ENCODE measurements around the gene PDXDC1. TPM values are rescaled to one million over a fixed set of nuclear protein-coding genes. Genes with fewer than 3 reads are reported as not detected.
"Not testable (repeated sequence)": the region's sequence is repeated elsewhere in the genome, so short reads cannot be mapped to it uniquely, and the experiment has no call there.

The PDXDC1 gene
- total RNA-seq, 2 experiments from 2014 or later, result 64.0 to 75.0 TPM

- Mint-ChIP-seq H3K9me3 (no peaks in the 10 kb centered on the region), H3K27ac (peak overlapping the region; percentile 81), H3K36me3 (ENCODE audit: low read depth) (peaks cover 13% of the 10 kb centered on the region), H3K4me3 (peak overlapping the region; percentile 94), H3K27me3 (no peaks in the 10 kb centered on the region), H3K4me1 (ENCODE audit: low read depth) (peaks cover 24% of the 10 kb centered on the region)
- ChIA-PET CTCF (interaction anchor here (1.1 to 1.3 kb wide), 3 partner anchors 10 to 222 kb away, joined by 3 to 4 read pairs (median 3); partner anchors contain the start of genes NOMO1 and PDXDC1), POLR2A (interaction anchor here (0.6 to 1.2 kb wide), 3 partner anchors 9 to 39 kb away, joined by 3 to 8 read pairs (median 4); partner anchors contain the start of gene RRN3)
- H3K27me3 ChIP-seq (ENCODE audit: control insufficient read depth in 1 of 2, insufficient read depth in 2 of 2, low read length in 2 of 2), result no peaks in the 10 kb centered on the region
- DNase-seq, result peak in 11 of 14 experiments; percentile 20 to 88 (median 68)
- intact Hi-C loops (cut with DNase I, micrococcal nuclease), result loop anchor here in 1 of 2 experiments (10.0 kb wide), 3 partner anchors 81 to 421 kb away; partner anchors contain the start of genes BFAR, PARN and PDXDC1
- TF ChIP-seq, protein P1, sequence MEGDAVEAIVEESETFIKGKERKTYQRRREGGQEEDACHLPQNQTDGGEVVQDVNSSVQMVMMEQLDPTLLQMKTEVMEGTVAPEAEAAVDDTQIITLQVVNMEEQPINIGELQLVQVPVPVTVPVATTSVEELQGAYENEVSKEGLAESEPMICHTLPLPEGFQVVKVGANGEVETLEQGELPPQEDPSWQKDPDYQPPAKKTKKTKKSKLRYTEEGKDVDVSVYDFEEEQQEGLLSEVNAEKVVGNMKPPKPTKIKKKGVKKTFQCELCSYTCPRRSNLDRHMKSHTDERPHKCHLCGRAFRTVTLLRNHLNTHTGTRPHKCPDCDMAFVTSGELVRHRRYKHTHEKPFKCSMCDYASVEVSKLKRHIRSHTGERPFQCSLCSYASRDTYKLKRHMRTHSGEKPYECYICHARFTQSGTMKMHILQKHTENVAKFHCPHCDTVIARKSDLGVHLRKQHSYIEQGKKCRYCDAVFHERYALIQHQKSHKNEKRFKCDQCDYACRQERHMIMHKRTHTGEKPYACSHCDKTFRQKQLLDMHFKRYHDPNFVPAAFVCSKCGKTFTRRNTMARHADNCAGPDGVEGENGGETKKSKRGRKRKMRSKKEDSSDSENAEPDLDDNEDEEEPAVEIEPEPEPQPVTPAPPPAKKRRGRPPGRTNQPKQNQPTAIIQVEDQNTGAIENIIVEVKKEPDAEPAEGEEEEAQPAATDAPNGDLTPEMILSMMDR (IDR thresholded peaks at IDR 0.05), result peak; percentile 25
- H3K4me3 ChIP-seq (ENCODE audit: low read length), result peak overlapping the region; percentile 98
- H3K4me1 ChIP-seq (ENCODE audit: insufficient read depth, low read length), result peaks cover 22% of the 10 kb centered on the region
- peak; percentile 67 for ATAC-seq (ENCODE audit: poor library complexity)
- peak overlapping the region in 1 of 2 donors; percentile 38 for H3K27ac ChIP-seq (ENCODE audit: low read depth in 1 of 2, low read length in 2 of 2)
- no peaks in the 10 kb centered on the region for H3K9me3 ChIP-seq (ENCODE audit: control insufficient read depth in 1 of 2, insufficient read depth in 1 of 2, low read length in 2 of 2)
- H3K36me3 ChIP-seq (ENCODE audit: insufficient read depth, low read length), result peaks cover 8% of the 10 kb centered on the region
Measured at GRCh38 chr16:15055141-15056053, 80.6 kb downstream of the PDXDC1 start.

DNA sequence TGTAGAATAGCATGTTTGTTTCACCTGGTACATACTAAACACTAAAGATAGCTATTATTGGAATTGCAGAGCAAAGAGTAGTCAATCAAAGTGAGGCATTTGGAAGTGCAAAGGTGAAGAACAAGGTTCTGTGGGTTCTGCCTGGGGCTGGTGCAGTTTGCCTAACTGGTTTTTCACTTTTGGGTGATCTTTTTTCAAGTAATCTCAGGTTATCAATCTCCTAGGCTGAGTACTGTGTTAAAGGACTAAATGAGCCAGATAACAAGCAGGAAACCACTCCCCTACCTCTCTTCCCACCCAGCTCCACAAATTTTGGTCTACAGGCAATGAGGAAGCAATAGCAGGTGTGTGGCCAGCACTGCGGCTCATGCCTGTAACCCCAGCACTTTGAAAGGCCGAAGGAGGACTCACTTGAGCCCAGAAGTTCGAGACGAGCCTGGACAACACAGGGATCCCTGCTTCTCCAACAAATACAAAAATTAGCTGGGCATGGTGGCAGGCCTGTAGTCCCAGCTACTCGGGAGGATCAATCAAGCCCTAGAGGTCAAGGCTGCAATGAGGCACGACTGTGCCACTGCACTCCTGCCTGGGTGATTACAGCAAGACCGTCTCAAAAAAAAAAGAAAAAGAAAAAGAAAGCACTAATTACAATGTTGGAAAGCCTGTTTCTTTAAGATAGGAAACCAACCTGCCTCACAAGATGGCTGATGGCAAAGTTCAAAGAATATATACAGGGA, 83.0 kb downstream of the PDXDC1 start:
- Histone ChIP-seq H3K4me3 (ENCODE audit: low read length) (no peak overlapping the region), H3K4me1 (ENCODE audit: insufficient read depth, low read length) (peaks cover 22% of the 10 kb centered on the region), H3K36me3 (ENCODE audit: insufficient read depth, low read length) (peaks cover 29% of the 10 kb centered on the region), H3K27ac (ENCODE audit: low read depth in 1 of 2, low read length in 2 of 2) (no peak overlapping the region), H3K27me3 (ENCODE audit: control insufficient read depth in 1 of 2, insufficient read depth in 2 of 2, low read length in 2 of 2) (no peaks in the 10 kb centered on the region), H3K9me3 (ENCODE audit: control insufficient read depth in 1 of 2, insufficient read depth in 1 of 2, low read length in 2 of 2) (no peaks in the 10 kb centered on the region)
- TF ChIP-seq, protein P1 (IDR thresholded peaks at IDR 0.05), result no peak
- Mint-ChIP-seq H3K27ac (no peak overlapping the region), H3K4me3 (peak overlapping the region; percentile 85), H3K9me3 (no peaks in the 10 kb centered on the region), H3K36me3 (ENCODE audit: low read depth) (peaks cover 37% of the 10 kb centered on the region), H3K27me3 (no peaks in the 10 kb centered on the region), H3K4me1 (ENCODE audit: low read depth) (peaks cover 24% of the 10 kb centered on the region)
- DNase-seq (no peak), ATAC-seq (ENCODE audit: poor library complexity) (no peak)
- intact Hi-C loops (cut with DNase I, micrococcal nuclease), result loop anchor here in 1 of 2 experiments (10.0 kb wide), 3 partner anchors 83 to 423 kb away; partner anchors contain the start of genes BFAR, PARN and PDXDC1
- POLR2A ChIA-PET, result no interaction called here
- CTCF ChIA-PET, result interaction anchor here (0.8 kb wide), 1 partner anchor 15 kb away, joined by 3 read pairs; no protein-coding TSS in a partner anchor

- TF ChIP-seq, protein P1 (IDR thresholded peaks at IDR 0.05), result no peak
- Histone ChIP-seq H3K36me3 (ENCODE audit: insufficient read depth, low read length) (peaks cover 33% of the 10 kb centered on the region), H3K27me3 (ENCODE audit: control insufficient read depth in 1 of 2, insufficient read depth in 2 of 2, low read length in 2 of 2) (no peaks in the 10 kb centered on the region), H3K4me3 (ENCODE audit: low read length) (no peak overlapping the region), H3K4me1 (ENCODE audit: insufficient read depth, low read length) (peaks cover 19% of the 10 kb centered on the region), H3K9me3 (ENCODE audit: control insufficient read depth in 1 of 2, insufficient read depth in 1 of 2, low read length in 2 of 2) (no peaks in the 10 kb centered on the region), H3K27ac (ENCODE audit: low read depth in 1 of 2, low read length in 2 of 2) (no peak overlapping the region)
- CTCF ChIA-PET, result no interaction called here
- POLR2A ChIA-PET, result no interaction called here
- intact Hi-C loops (cut with DNase I, micrococcal nuclease), result loop anchor here in 1 of 2 experiments (10.0 kb wide), 3 partner anchors 85 to 425 kb away; partner anchors contain the start of genes BFAR, PARN and PDXDC1
- Mint-ChIP-seq H3K4me1 (ENCODE audit: low read depth) (peaks cover 19% of the 10 kb centered on the region), H3K9me3 (no peaks in the 10 kb centered on the region), H3K27ac (no peak overlapping the region), H3K4me3 (no peak overlapping the region), H3K36me3 (ENCODE audit: low read depth) (peaks cover 49% of the 10 kb centered on the region), H3K27me3 (no peaks in the 10 kb centered on the region)
- DNase-seq (no peak), ATAC-seq (ENCODE audit: poor library complexity) (no peak)
Measured at GRCh38 chr16:15059324-15059723, 84.5 kb downstream of the PDXDC1 start.

DNA sequence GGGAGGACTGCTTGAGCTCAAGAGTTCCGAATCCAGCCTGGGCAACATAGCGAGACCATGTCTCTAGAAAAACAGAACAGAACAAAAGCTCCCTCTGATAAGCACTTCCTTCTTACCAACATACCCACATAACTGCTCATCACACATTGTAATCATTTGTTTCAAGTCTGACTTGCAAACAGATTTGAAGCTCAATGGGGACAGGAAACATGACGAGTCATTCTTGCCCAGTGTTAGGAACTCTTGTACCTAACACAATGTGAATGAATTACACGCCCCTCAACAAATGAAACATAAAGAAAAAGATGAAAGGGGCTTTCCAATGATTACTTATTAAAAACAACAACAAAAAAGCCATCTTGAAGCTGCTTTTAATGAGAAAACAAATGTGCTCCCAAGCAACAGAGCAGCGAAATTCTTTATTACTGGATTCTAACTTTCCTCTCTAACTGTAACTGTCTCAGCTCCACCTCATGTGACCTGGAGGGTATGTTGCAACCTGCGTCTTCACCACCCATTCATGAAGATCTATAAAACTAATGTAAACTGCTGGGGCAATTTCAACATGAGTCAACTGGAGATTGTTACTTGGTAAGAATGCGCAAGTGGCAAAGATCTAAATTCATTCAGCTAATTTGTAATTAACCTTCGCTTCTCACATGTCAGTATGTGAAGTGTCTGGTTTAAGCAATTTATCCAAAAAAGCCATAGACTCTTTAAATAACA, 87.4 kb downstream of the PDXDC1 start:
- H3K4me1 Mint-ChIP-seq (ENCODE audit: low read depth); H3K4me1 ChIP-seq (ENCODE audit: insufficient read depth, low read length); H3K27me3 Mint-ChIP-seq; intact Hi-C loops (cut with DNase I, micrococcal nuclease); H3K4me3 ChIP-seq (ENCODE audit: low read length); H3K27me3 ChIP-seq (ENCODE audit: control insufficient read depth in 1 of 2, insufficient read depth in 2 of 2, low read length in 2 of 2); H3K27ac ChIP-seq (ENCODE audit: low read depth in 1 of 2, low read length in 2 of 2); H3K4me3 Mint-ChIP-seq; ATAC-seq (ENCODE audit: poor library complexity); H3K9me3 ChIP-seq (ENCODE audit: control insufficient read depth in 1 of 2, insufficient read depth in 1 of 2, low read length in 2 of 2); DNase-seq; POLR2A ChIA-PET; CTCF ChIA-PET; H3K27ac Mint-ChIP-seq; H3K9me3 Mint-ChIP-seq: not testable (repeated sequence)
- peaks cover 75% of the 10 kb centered on the region for H3K36me3 Mint-ChIP-seq (ENCODE audit: low read depth)
- peaks cover 38% of the 10 kb centered on the region for H3K36me3 ChIP-seq (ENCODE audit: insufficient read depth, low read length)

Data from CD4-positive, alpha-beta T cell (primary cell).